Measurements from ENCODE around the gene CRACR2A.

The CRACR2A gene

GRCh38 chr12:3679831-3680230, 73.1 kb downstream of the CRACR2A start:
- TF ChIP-seq TAF1 (IDR thresholded peaks at IDR 0.05; ENCODE audit: borderline replicate concordance, insufficient read depth, low read length) (no peak), POLR2AphosphoS5 (IDR thresholded peaks at IDR 0.05; ENCODE audit: low read depth, low read length) (no peak), FOXP2 (optimal IDR thresholded peaks at IDR 0.05; ENCODE audit: borderline replicate concordance, extremely low read depth, extremely low read length, insufficient read depth) (no peak), SIN3A (IDR thresholded peaks at IDR 0.05; ENCODE audit: borderline replicate concordance, insufficient read depth, low read length) (no peak)

DNA sequence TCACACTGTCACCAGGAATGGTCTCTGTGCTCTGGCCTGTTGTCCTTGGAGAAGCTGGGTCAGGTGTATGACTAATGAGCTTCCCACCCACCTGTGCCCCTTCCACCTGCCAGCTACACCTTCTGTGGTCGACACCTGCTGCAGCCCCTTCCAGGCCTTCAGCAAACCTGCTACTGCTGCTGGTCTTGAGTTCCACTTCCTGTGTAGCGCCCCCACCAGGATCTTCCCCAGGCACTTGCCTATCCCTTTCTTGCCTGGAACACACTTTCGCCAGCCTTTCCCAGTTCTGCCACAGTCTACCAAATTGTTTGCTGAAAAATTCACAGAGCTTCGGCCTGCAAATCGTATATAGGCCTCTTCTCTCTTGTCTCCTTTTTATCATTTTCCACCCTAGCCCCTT, 75.3 kb downstream of the CRACR2A start:
- TF ChIP-seq FOXP2 (optimal IDR thresholded peaks at IDR 0.05; ENCODE audit: borderline replicate concordance, extremely low read depth, extremely low read length, insufficient read depth), result no peak
- no peak for TF ChIP-seq SIN3A (IDR thresholded peaks at IDR 0.05; ENCODE audit: borderline replicate concordance, insufficient read depth, low read length)
- TF ChIP-seq REST (IDR thresholded peaks at IDR 0.05; ENCODE audit: insufficient read depth in 1 of 2, low read depth in 2 of 2, low read length in 2 of 2), result no peak
- TF ChIP-seq TAF1 (IDR thresholded peaks at IDR 0.05; ENCODE audit: borderline replicate concordance, insufficient read depth, low read length), result no peak
- TF ChIP-seq POLR2AphosphoS5 (IDR thresholded peaks at IDR 0.05; ENCODE audit: low read depth, low read length), result no peak

- TF ChIP-seq POLR2AphosphoS5 (IDR thresholded peaks at IDR 0.05; ENCODE audit: low read depth, low read length), result no peak
- TF ChIP-seq REST (IDR thresholded peaks at IDR 0.05; ENCODE audit: insufficient read depth in 1 of 2, low read depth in 2 of 2, low read length in 2 of 2), result no peak
- no peak for TF ChIP-seq FOXP2 (optimal IDR thresholded peaks at IDR 0.05; ENCODE audit: borderline replicate concordance, extremely low read depth, extremely low read length, insufficient read depth)
- no peak for TF ChIP-seq SIN3A (IDR thresholded peaks at IDR 0.05; ENCODE audit: borderline replicate concordance, insufficient read depth, low read length)
- TF ChIP-seq TAF1 (IDR thresholded peaks at IDR 0.05; ENCODE audit: borderline replicate concordance, insufficient read depth, low read length), result no peak
These were observed 78.8 kb downstream of the CRACR2A start for GRCh38 chr12:3673981-3674708.

GRCh38 chr12:3672113-3672509, 80.8 kb downstream of the CRACR2A start:
- TF ChIP-seq FOXP2 (optimal IDR thresholded peaks at IDR 0.05; ENCODE audit: borderline replicate concordance, extremely low read depth, extremely low read length, insufficient read depth) (no peak), POLR2AphosphoS5 (IDR thresholded peaks at IDR 0.05; ENCODE audit: low read depth, low read length) (no peak), TAF1 (IDR thresholded peaks at IDR 0.05; ENCODE audit: borderline replicate concordance, insufficient read depth, low read length) (no peak), REST (IDR thresholded peaks at IDR 0.05; ENCODE audit: insufficient read depth in 1 of 2, low read depth in 2 of 2, low read length in 2 of 2) (no peak)

GRCh38 chr12:3671330-3672112, 81.4 kb downstream of the CRACR2A start:
- TF ChIP-seq POLR2AphosphoS5 (IDR thresholded peaks at IDR 0.05; ENCODE audit: low read depth, low read length) (no peak), REST (IDR thresholded peaks at IDR 0.05; ENCODE audit: insufficient read depth in 1 of 2, low read depth in 2 of 2, low read length in 2 of 2) (no peak), FOXP2 (optimal IDR thresholded peaks at IDR 0.05; ENCODE audit: borderline replicate concordance, extremely low read depth, extremely low read length, insufficient read depth) (no peak), TAF1 (IDR thresholded peaks at IDR 0.05; ENCODE audit: borderline replicate concordance, insufficient read depth, low read length) (no peak), SIN3A (IDR thresholded peaks at IDR 0.05; ENCODE audit: borderline replicate concordance, insufficient read depth, low read length) (no peak)
